SU-DHL-6 (cell line): ENCODE data around the gene FAN1.

Experiments
- H2AFZ ChIP-seq: fragments of 200-600 bp; sonication (generic); 2 replicates; pipeline ENCODE4 v1.6.1; 2014; ENCODE audit warnings: low read depth, mild to moderate bottlenecking, moderate library complexity, mixed read lengths, antibody characterized with exemption, low read length; ENCODE audit not compliant: severe bottlenecking
- H3F3A ChIP-seq: fragments of 200-600 bp; shearing (Covaris generic); 2 replicates; pipeline ENCODE4 v1.6.0; 2016; ENCODE audit warnings: antibody characterized with exemption, mild to moderate bottlenecking; ENCODE audit not compliant: insufficient read depth
- H3K27ac ChIP-seq: fragments of 200-600 bp; sonication (generic); 2 replicates; pipeline ENCODE4 v1.5.1; 2016; ENCODE audit warnings: low read depth, mild to moderate bottlenecking, low read length, moderate library complexity, mixed read lengths
- H3K27me3 ChIP-seq: fragments of 200-600 bp; sonication (generic), shearing (Covaris generic); 2 replicates; pipeline ENCODE4 v1.6.0; 2014; ENCODE audit warnings: mild to moderate bottlenecking, low read length
- H3K36me3 ChIP-seq: fragments of 200-600 bp; sonication (generic); 2 replicates; pipeline ENCODE4 v1.6.1; 2014; ENCODE audit warnings: mild to moderate bottlenecking, low read length, mixed read lengths
- H3K4me2 ChIP-seq: fragments of 300-600, 200-600 bp; shearing (Covaris generic), sonication (generic); 2 replicates; pipeline ENCODE4 v1.6.0; 2014; ENCODE audit warnings: low read length, low read depth, mild to moderate bottlenecking; ENCODE audit not compliant: poor library complexity, severe bottlenecking
- H3K4me3 ChIP-seq: fragments of 200-600 bp; sonication (generic); 2 replicates; pipeline ENCODE4 v1.5.1; 2014; ENCODE audit warnings: antibody characterized with exemption, low read length, mild to moderate bottlenecking, mixed read lengths; ENCODE audit not compliant: insufficient read depth, poor library complexity, severe bottlenecking
- H3K79me2 ChIP-seq: fragments of 200-600 bp; sonication (generic); 2 replicates; pipeline ENCODE4 v1.6.1; 2014; ENCODE audit warnings: mild to moderate bottlenecking, low read length, moderate library complexity; ENCODE audit not compliant: insufficient read depth
- H3K9ac ChIP-seq: fragments of 200-600 bp; sonication (generic); 2 replicates; pipeline ENCODE4 v1.7.0; 2014; ENCODE audit warnings: mild to moderate bottlenecking, low read length
- H3K9me2 ChIP-seq: fragments of 200-600 bp; sonication (generic); replicated peaks from 2 replicates; pipeline ENCODE4 v1.6.1; 2014; ENCODE audit warnings: low read length; ENCODE audit not compliant: insufficient read depth
- H3K9me3 ChIP-seq: fragments of 200-600 bp; sonication (generic); 2 replicates; pipeline ENCODE4 v1.6.1; 2014; ENCODE audit warnings: low read length, mixed read lengths; ENCODE audit not compliant: insufficient read depth
- H4K20me1 ChIP-seq: fragments of 200-600 bp; sonication (generic); 2 replicates; pipeline ENCODE4 v1.6.1; 2014; ENCODE audit warnings: low read depth, mild to moderate bottlenecking, antibody characterized with exemption, low read length, moderate library complexity, mixed read lengths
- EZH2phosphoT487 ChIP-seq: fragments of 200-600 bp; sonication (generic), shearing (Covaris generic); conservative IDR thresholded peaks from 2 replicates; pipeline ENCODE4 v1.6.1; 2018; ENCODE audit warnings: mild to moderate bottlenecking, antibody characterized with exemption, low read length, moderate library complexity, mixed read lengths
- TF ChIP-seq, protein P1 (sequence below): fragments of 200-600 bp; sonication (generic); IDR thresholded peaks from one replicate; pipeline ENCODE4 v1.5.1; 2017; ENCODE audit warnings: antibody characterized with exemption, mild to moderate bottlenecking, low read length, moderate library complexity; ENCODE audit not compliant: insufficient read depth, poor library complexity, severe bottlenecking

Gene FAN1

DNA sequence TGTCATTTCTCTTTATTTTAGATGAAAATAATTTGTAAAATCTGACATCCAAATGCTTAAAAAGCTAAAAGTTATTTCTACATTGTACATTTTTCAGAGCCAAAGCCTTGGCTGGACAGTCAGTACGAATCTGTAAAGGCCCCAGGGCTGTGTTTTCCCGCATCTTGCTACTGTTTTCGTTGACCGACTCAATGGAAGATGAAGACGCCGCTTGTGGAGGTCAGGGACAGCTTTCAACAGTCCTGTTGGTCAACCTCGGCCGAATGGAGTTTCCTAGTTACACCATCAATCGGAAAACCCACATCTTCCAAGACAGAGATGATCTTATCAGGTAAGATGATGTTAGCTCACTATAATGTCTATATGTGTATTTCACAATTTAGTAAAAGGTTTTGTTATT lies 10.0 kb downstream of the FAN1 start:
- Histone ChIP-seq H3K4me2 (no peak overlapping the region), H4K20me1 (no peaks in the 10 kb centered on the region), H3F3A (no peaks in the 10 kb centered on the region), H3K4me3 (no peak overlapping the region), H3K9ac (no peak overlapping the region), H3K27ac (no peak overlapping the region), H3K36me3 (no peaks in the 10 kb centered on the region; the same call in 1 of the 2 replicates), H3K27me3 (no peaks in the 10 kb centered on the region), H3K9me3 (no peaks in the 10 kb centered on the region), H3K9me2 (no peaks in the 10 kb centered on the region), H2AFZ (no peak overlapping the region), H3K79me2 (no peaks in the 10 kb centered on the region)
- TF ChIP-seq, protein P1, sequence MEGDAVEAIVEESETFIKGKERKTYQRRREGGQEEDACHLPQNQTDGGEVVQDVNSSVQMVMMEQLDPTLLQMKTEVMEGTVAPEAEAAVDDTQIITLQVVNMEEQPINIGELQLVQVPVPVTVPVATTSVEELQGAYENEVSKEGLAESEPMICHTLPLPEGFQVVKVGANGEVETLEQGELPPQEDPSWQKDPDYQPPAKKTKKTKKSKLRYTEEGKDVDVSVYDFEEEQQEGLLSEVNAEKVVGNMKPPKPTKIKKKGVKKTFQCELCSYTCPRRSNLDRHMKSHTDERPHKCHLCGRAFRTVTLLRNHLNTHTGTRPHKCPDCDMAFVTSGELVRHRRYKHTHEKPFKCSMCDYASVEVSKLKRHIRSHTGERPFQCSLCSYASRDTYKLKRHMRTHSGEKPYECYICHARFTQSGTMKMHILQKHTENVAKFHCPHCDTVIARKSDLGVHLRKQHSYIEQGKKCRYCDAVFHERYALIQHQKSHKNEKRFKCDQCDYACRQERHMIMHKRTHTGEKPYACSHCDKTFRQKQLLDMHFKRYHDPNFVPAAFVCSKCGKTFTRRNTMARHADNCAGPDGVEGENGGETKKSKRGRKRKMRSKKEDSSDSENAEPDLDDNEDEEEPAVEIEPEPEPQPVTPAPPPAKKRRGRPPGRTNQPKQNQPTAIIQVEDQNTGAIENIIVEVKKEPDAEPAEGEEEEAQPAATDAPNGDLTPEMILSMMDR: no peak
- no peak for TF ChIP-seq EZH2phosphoT487

DNA sequence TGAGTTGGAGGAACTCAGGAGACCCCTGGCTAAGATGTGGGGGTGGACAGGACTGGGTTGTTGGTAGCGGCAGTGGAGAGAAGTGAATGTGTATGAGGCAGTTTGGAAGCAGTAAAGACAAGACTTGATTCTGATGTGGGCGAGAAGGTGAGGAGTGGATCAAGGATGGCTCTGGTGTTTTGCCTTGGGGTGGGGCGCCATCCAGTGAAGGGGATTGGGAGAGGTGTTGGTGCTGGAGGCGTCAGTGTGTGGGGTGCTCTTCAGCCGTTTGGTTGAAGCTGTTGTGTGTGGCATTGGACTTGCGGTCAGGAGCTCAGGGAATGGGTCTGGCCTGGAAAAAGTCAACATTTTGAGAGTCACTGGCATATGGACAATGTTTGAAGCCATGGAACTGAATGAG lies 13.3 kb downstream of the FAN1 start:
- Histone ChIP-seq H3K9me3 (no peaks in the 10 kb centered on the region), H3F3A (no peaks in the 10 kb centered on the region), H3K79me2 (no peaks in the 10 kb centered on the region), H3K9me2 (no peaks in the 10 kb centered on the region), H4K20me1 (no peaks in the 10 kb centered on the region), H3K27ac (no peak overlapping the region), H3K9ac (no peak overlapping the region), H3K36me3 (no peaks in the 10 kb centered on the region; the same call in 1 of the 2 replicates), H3K4me2 (no peak overlapping the region), H3K4me3 (no peak overlapping the region), H3K27me3 (no peaks in the 10 kb centered on the region), H2AFZ (no peak overlapping the region)
- TF ChIP-seq EZH2phosphoT487: no peak
- TF ChIP-seq, protein P1: no peak

DNA sequence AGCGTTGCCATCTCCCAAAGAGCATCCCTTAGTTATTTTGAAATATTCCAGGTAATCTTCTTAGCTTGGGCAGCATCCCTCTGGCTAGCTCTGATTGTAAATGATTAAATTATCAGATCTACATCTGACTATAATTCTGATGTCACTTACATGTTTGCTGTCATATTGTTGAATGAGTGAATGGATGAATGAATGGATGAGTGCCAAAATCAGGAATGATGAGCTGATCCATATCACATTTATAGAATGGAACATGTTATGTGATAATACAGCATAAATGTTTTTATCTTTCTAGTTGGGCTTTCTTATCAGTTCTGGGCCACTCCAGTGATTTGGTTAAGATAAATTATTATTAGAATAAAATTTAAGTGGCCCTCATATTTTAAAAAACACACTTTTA lies 14.0 kb downstream of the FAN1 start:
- Histone ChIP-seq H2AFZ (no peak overlapping the region), H3K36me3 (no peaks in the 10 kb centered on the region; the same call in 1 of the 2 replicates), H3K79me2 (no peaks in the 10 kb centered on the region), H3K27ac (no peak overlapping the region), H3K4me3 (no peak overlapping the region), H3K4me2 (no peak overlapping the region), H3K9ac (no peak overlapping the region), H3F3A (no peaks in the 10 kb centered on the region), H3K27me3 (no peaks in the 10 kb centered on the region), H3K9me2 (no peaks in the 10 kb centered on the region), H4K20me1 (no peaks in the 10 kb centered on the region), H3K9me3 (no peaks in the 10 kb centered on the region)
- TF ChIP-seq, protein P1: no peak
- TF ChIP-seq EZH2phosphoT487: no peak

DNA sequence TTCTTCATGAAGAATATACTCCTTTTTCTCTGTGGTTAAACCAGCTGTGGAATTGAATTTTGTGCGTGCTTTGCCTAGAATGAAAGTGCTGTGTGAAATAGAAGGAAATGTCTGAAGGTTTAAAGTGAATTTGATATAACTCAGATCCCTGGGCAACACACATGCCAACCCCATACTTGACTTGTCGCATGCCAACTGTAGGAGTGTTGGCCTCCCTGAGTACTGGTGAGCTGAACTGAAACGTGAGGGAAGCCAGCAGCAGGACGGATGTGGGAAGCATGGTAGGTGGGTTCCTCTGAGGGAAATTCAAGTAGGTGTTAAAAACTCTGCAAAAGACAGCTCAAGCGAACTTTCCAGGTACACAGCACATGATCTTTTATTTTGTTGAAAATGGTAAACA lies 14.7 kb downstream of the FAN1 start:
- Histone ChIP-seq H3K4me3 (no peak overlapping the region), H3K9me2 (no peaks in the 10 kb centered on the region), H3K27me3 (no peaks in the 10 kb centered on the region), H3K79me2 (no peaks in the 10 kb centered on the region), H3K27ac (no peak overlapping the region), H2AFZ (no peak overlapping the region), H3K4me2 (no peak overlapping the region), H3K36me3 (no peaks in the 10 kb centered on the region; the same call in 1 of the 2 replicates), H3K9ac (no peak overlapping the region), H4K20me1 (no peaks in the 10 kb centered on the region), H3F3A (no peaks in the 10 kb centered on the region), H3K9me3 (no peaks in the 10 kb centered on the region)
- TF ChIP-seq, protein P1: no peak
- no peak for TF ChIP-seq EZH2phosphoT487
